Transverse colon (tissue), 4 donors: ENCODE results near the gene PMM1. TPM values are rescaled to one million over a fixed set of nuclear protein-coding genes. Genes with fewer than 3 reads are reported as not detected.
"Not testable (repeated sequence)": the region's sequence is repeated elsewhere in the genome, so short reads cannot be mapped to it uniquely, and the experiment has no call there.

ENCODE experiments used
- DNase-seq: peaks from one replicate; pipeline ENCODE4 v3.0.0-alpha.2; 2019
- H3K27ac ChIP-seq, 4 donors: fragments of 200-600 bp; sonication (generic); 2 replicates each; pipeline ENCODE4 v1.5.1; 2016 to 2018; ENCODE audit warnings: inconsistent platforms in 4 of 4
- H3K27me3 ChIP-seq: fragments of 200-600 bp; sonication (generic); 2 replicates; pipeline ENCODE4 v1.5.1; 2017; ENCODE audit warnings: inconsistent platforms
- H3K36me3 ChIP-seq, 4 donors: fragments of 200-600 bp; sonication (generic); 2 replicates each; pipeline ENCODE4 v1.5.1; 2017 to 2019; ENCODE audit warnings: inconsistent platforms in 4 of 4
- H3K4me1 ChIP-seq, 4 donors: fragments of 200-600 bp; sonication (generic); 2 replicates each; pipeline ENCODE4 v1.5.1; 2017 to 2020; ENCODE audit warnings: inconsistent platforms in 4 of 4
- H3K4me3 ChIP-seq, 4 donors: fragments of 200-600 bp; sonication (generic); 1 replicate in 1 of 4; 2 replicates in 3 of 4; pipeline versions ENCODE4 v1.5.1 to v1.6.1; 2017 to 2019; ENCODE audit warnings: inconsistent platforms in 4 of 4
- H3K9me3 ChIP-seq, 2 donors: fragments of 200-600 bp; sonication (generic); 2 replicates each; pipeline ENCODE4 v1.5.1; 2017 to 2019; ENCODE audit warnings: inconsistent platforms in 2 of 2
- CTCF ChIP-seq, 5 experiments: fragments of 200-600 bp in 3 of 5; fragments of 450-650 bp in 2 of 5; sonication (generic) in 3 of 5; IDR thresholded peaks; 1 replicate in 2 of 5; 2 replicates in 3 of 5; pipeline ENCODE4 v1.5.1; 2016 to 2017; ENCODE audit warnings: antibody characterized with exemption in 5 of 5, inconsistent platforms in 3 of 5, mild to moderate bottlenecking in 2 of 5, moderate library complexity in 1 of 5
- EP300 ChIP-seq: sonication (generic); formaldehyde crosslinking; IDR thresholded peaks from one replicate; pipeline ENCODE4 v1.6.1; 2017; ENCODE audit warnings: antibody characterized with exemption, low read depth
- POLR2A ChIP-seq: fragments of 450-650 bp; IDR thresholded peaks from one replicate; pipeline ENCODE4 v1.6.1; 2016; ENCODE audit warnings: antibody characterized with exemption, mild to moderate bottlenecking, moderate library complexity
- POLR2AphosphoS5 ChIP-seq, 3 donors: sonication (generic); formaldehyde crosslinking; IDR thresholded peaks; one replicate each; pipeline ENCODE4 v1.6.1; 2016; ENCODE audit warnings: antibody characterized with exemption in 3 of 3
- WGBS, 2 donors: methylation state at CpG; one replicate each; pipeline ENCODE4 v1.1.5; 2018; ENCODE audit warnings: low coverage in 1 of 2; 5-methylcytosine and 5-hydroxymethylcytosine counted together
- in situ Hi-C, 4 donors: fragments of 200-750 bp; cut with MboI; loops; one replicate each; pipeline versions ENCODE4 v1.15.0 to v1.15.1; 2017; ENCODE audit warnings: low sequenced_read_pairs in 3 of 4, low pct_ligation_motif_present in 1 of 4, low pct_unique_long_range_greater_than_20kb in 1 of 4
- intact Hi-C: fragments of 100-400 bp; cut with DNase I; formaldehyde crosslinking; loops from one replicate; pipeline ENCODE4 v1.15.1; 2023; ENCODE audit warnings: low total_unique reads
- total RNA-seq, 4 donors: library from RNA; depleted of rRNA; stranded (reverse); fragments of >200 nt; gene quantifications; one replicate each; pipeline ENCODE4 v1.1.0, GENCODE V29; 2016

PMM1 gene
- total RNA-seq, 4 donors from 2014 or later, result 104 to 262 (median 128) TPM

- peaks cover 0 to 4% (median 0%) of the 10 kb centered on the region in 4 donors for H3K36me3 ChIP-seq
- intact Hi-C loops, result no loop called here
- H3K27me3 ChIP-seq, result no peaks in the 10 kb centered on the region
- no peaks in the 10 kb centered on the region for H3K9me3 ChIP-seq
- no peak for DNase-seq
- no peak overlapping the region for H3K27ac ChIP-seq
- TF ChIP-seq CTCF (IDR thresholded peaks at IDR 0.05) (no peak), POLR2A (no peak), POLR2AphosphoS5 (IDR thresholded peaks at IDR 0.05) (no peak), EP300 (no peak)
- H3K4me3 ChIP-seq, result no peak overlapping the region
- H3K4me1 ChIP-seq, result peaks cover 0 to 8% (median 0%) of the 10 kb centered on the region in 4 donors
- 96 to 100% methylated on average over 1 to 5 of the region's 5 CpGs for WGBS, 2 donors
- in situ Hi-C loops, result no loop called here
Measured at GRCh38 chr22:41598081-41598480, 8.4 kb upstream of the PMM1 start.

DNA sequence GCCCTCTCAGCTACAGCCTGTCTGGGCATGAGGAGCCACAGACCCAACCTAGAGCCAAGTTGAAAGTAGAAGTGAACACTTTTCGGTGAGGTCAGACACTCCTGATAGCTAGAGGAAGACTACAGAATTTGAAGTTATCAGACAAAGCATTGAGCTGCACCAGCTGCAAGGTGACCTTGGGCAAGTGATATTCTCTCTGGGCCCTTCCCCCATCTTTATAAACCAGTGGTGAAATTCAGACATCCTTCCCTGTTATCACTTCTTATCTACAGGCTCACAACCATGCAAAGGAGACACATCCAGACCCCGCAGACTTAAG, 8.0 kb upstream of the PMM1 start:
- WGBS, 2 donors, result 83 to 88% methylated on average over 1 to 2 of the region's 2 CpGs
- Histone ChIP-seq H3K9me3 (no peaks in the 10 kb centered on the region), H3K4me1 (peaks cover 0 to 8% (median 0%) of the 10 kb centered on the region in 4 donors), H3K27ac (no peak overlapping the region), H3K36me3 (peaks cover 0 to 4% (median 0%) of the 10 kb centered on the region in 4 donors), H3K27me3 (no peaks in the 10 kb centered on the region), H3K4me3 (no peak overlapping the region)
- no peak for DNase-seq
- TF ChIP-seq POLR2AphosphoS5 (IDR thresholded peaks at IDR 0.05) (no peak), CTCF (IDR thresholded peaks at IDR 0.05) (peak in 2 of 5 experiments; percentile 3 to 4)
- intact Hi-C loops, result no loop called here
- in situ Hi-C loops, result no loop called here

GRCh38 chr22:41596776-41597634, 7.4 kb upstream of the PMM1 start:
- TF ChIP-seq CTCF (IDR thresholded peaks at IDR 0.05), result peak; percentile 64 to 90 (median 74)
- no peak for TF ChIP-seq EP300
- peak in 2 of 3 donors; percentile 12 to 31 for TF ChIP-seq POLR2AphosphoS5 (IDR thresholded peaks at IDR 0.05)
- TF ChIP-seq POLR2A, result no peak
- in situ Hi-C loops (no loop called here), intact Hi-C loops (no loop called here)
- Histone ChIP-seq H3K4me3 (no peak overlapping the region), H3K9me3 (no peaks in the 10 kb centered on the region), H3K27me3 (no peaks in the 10 kb centered on the region), H3K36me3 (no peaks in the 10 kb centered on the region), H3K4me1 (peaks cover 0 to 8% (median 0%) of the 10 kb centered on the region in 4 donors), H3K27ac (no peak overlapping the region)
- WGBS, 2 donors, result 42 to 80% methylated on average over 1 to 13 of the region's 13 CpGs
- DNase-seq, result peak; percentile 70

GRCh38 chr22:41595703-41596102, 6.1 kb upstream of the PMM1 start:
- Histone ChIP-seq H3K27ac (no peak overlapping the region), H3K9me3 (no peaks in the 10 kb centered on the region), H3K4me1 (peaks cover 0 to 8% (median under 1%) of the 10 kb centered on the region in 4 donors), H3K27me3 (no peaks in the 10 kb centered on the region), H3K4me3 (no peak overlapping the region), H3K36me3 (no peaks in the 10 kb centered on the region)
- WGBS, 2 donors, result 87 to 90% methylated on average over 2 to 5 of the region's 5 CpGs
- in situ Hi-C loops (no loop called here), intact Hi-C loops (no loop called here)
- TF ChIP-seq CTCF (IDR thresholded peaks at IDR 0.05) (no peak), POLR2AphosphoS5 (IDR thresholded peaks at IDR 0.05) (no peak)
- no peak for DNase-seq

DNA sequence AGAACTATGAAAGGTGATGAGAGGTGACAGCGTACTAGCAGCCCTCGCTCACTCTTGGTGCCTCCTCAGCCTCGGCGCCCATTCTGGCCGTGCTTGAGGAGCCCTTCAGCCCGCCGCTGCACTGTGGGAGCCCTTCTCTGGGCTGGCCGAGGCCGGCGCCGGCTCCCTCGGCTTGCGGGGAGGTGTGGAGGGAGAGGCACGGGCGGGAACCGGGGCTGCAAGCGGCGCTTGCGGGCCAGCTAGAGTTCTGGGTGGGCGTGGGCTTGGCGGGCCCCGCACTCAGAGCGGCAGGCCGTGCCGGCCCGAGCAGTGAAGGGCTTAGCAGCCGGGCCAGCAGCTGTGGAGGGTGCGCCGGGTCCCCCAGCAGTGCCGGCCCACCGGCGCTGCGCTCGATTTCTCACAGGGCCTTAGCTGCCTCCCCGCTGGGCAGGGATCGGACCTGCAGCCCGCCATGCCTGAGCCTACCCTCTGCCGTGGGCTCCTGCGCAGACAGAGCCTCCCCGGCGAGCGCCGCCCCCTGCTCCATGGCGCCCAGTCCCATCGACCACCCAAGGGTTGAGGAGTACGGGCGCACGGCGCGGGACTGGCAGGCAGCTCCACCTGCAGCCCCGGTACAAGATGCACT, 3.8 kb upstream of the PMM1 start:
- H3K36me3 ChIP-seq, H3K4me3 ChIP-seq, H3K27me3 ChIP-seq, in situ Hi-C loops, intact Hi-C loops, H3K27ac ChIP-seq, DNase-seq, H3K9me3 ChIP-seq: not testable (repeated sequence)
- 96% methylated on average over 33 of the region's 51 CpGs; no CpG with 5 or more reads in 1 of the 2 donors for WGBS, 2 donors
- peaks cover 5 to 14% (median 7%) of the 10 kb centered on the region in 4 donors for H3K4me1 ChIP-seq
